Measurements from ENCODE around the gene KIF26A. TPM values are rescaled to one million over a fixed set of nuclear protein-coding genes. Genes with fewer than 3 reads are reported as not detected.

KIF26A gene
- total and polyA plus RNA-seq, 10 donors, result 0.72 to 21.9 (median 9.2) TPM

- Histone ChIP-seq H3K36me3 (no peaks in the 10 kb centered on the region), H3K27ac (no peak overlapping the region), H3K4me3 (no peak overlapping the region), H3K4me1 (peaks cover 0 to 12% (median 5%) of the 10 kb centered on the region in 6 donors), H3K9me3 (no peaks in the 10 kb centered on the region), H3K27me3 (replicated peaks in 1 of 7) (peaks cover 0 to 16% (median 0%) of the 10 kb centered on the region in 7 donors)
- 34 to 44% (median 38%) methylated on average over 14 of the region's 14 CpGs for whole genome bisulfite sequencing, 5 donors
- TF ChIP-seq CTCF (IDR thresholded peaks at IDR 0.05 in 8 of 11, conservative IDR thresholded peaks at IDR 0.05 in 3 of 11) (no peak), POLR2A (IDR thresholded peaks at IDR 0.05) (no peak), POLR2AphosphoS5 (IDR thresholded peaks at IDR 0.05) (no peak)
- no peak for DNase-seq
- intact Hi-C loops (cut with DNase I; ENCODE audit: low total_unique reads), result no loop called here
These were observed 58.2 kb downstream of the KIF26A start for GRCh38 chr14:104196461-104197140.

GRCh38 chr14:104197449-104198247 lies 59.3 kb downstream of the KIF26A start:
- intact Hi-C loops (cut with DNase I; ENCODE audit: low total_unique reads), result no loop called here
- H3K36me3 ChIP-seq, result no peaks in the 10 kb centered on the region
- H3K27me3 ChIP-seq (replicated peaks in 1 of 7), result peaks cover 0 to 27% (median 0%) of the 10 kb centered on the region in 7 donors
- no peak overlapping the region for H3K4me3 ChIP-seq
- H3K9me3 ChIP-seq, result no peaks in the 10 kb centered on the region
- peaks cover 0 to 14% (median 6%) of the 10 kb centered on the region in 6 donors for H3K4me1 ChIP-seq
- 86 to 98% (median 91%) methylated on average over 5 of the region's 5 CpGs for WGBS, 5 donors
- no peak overlapping the region for H3K27ac ChIP-seq
- TF ChIP-seq POLR2AphosphoS5 (IDR thresholded peaks at IDR 0.05), result no peak
- TF ChIP-seq POLR2A (IDR thresholded peaks at IDR 0.05), result no peak
- no peak for TF ChIP-seq CTCF (IDR thresholded peaks at IDR 0.05 in 8 of 11, conservative IDR thresholded peaks at IDR 0.05 in 3 of 11)
- DNase-seq, result no peak

DNA sequence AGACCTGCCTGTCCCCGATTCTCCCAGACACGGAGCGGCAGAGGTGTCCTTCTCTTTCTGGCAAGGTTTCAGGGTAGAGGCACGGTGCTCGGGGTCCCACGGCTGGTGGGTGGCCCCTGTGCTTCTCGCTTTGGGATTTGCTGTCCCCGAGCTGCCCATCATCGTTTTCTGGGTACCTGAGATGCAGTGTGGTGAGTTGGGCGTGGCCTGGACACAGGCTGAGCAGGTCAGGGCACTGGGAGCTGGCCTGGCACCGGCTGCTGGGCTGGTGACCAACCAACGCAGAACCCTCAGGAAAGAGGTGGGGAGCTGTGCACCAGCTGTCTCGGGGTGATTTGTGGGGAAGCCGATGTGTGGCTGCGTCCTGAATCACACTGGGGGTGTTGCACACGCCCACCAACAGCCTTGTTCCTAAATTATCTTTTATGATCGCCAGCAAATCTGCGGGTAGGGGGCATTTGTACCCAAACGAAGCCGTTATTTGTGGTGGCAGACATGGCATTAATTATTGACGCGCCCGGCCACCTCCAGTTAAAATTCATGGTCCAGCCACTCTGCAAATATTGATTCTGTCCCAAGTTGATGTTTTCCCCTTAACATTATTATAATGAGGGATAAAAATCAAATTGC lies 61.0 kb downstream of the KIF26A start:
- Histone ChIP-seq H3K36me3 (no peaks in the 10 kb centered on the region), H3K27me3 (replicated peaks in 1 of 7) (peaks cover 0 to 33% (median 0%) of the 10 kb centered on the region in 7 donors), H3K9me3 (no peaks in the 10 kb centered on the region), H3K4me1 (peaks cover 0 to 14% (median 6%) of the 10 kb centered on the region in 6 donors), H3K4me3 (no peak overlapping the region), H3K27ac (no peak overlapping the region)
- 65 to 87% (median 68%) methylated on average over 20 to 23 of the region's 23 CpGs for WGBS, 5 donors
- no peak for DNase-seq
- TF ChIP-seq POLR2A (IDR thresholded peaks at IDR 0.05) (no peak), POLR2AphosphoS5 (IDR thresholded peaks at IDR 0.05) (no peak), CTCF (IDR thresholded peaks at IDR 0.05 in 8 of 11, conservative IDR thresholded peaks at IDR 0.05 in 3 of 11) (no peak)
- intact Hi-C loops (cut with DNase I; ENCODE audit: low total_unique reads), result no loop called here
